H9 (cell line): Measurements from ENCODE around the gene COL4A6. TPM values are rescaled to one million over a fixed set of nuclear protein-coding genes. Genes with fewer than 3 reads are reported as not detected.

Source experiments
- DNase-seq: peaks from one replicate; pipeline ENCODE4 v3.0.0-alpha.2; 2017
- H2AFZ ChIP-seq: one replicate; pipeline ENCODE4 v1.6.1; 2013; ENCODE audit warnings: mild to moderate bottlenecking, low read length, control low read depth, moderate library complexity
- H2AK5ac ChIP-seq: 2 replicates; pipeline ENCODE4 v1.6.1; 2013; ENCODE audit warnings: low read length, control low read depth, mixed read lengths; ENCODE audit not compliant: insufficient read length
- H2BK120ac ChIP-seq: one replicate; pipeline ENCODE4 v1.6.1; 2013; ENCODE audit warnings: low read depth, mild to moderate bottlenecking, low read length, control low read depth, inconsistent platforms; ENCODE audit not compliant: poor library complexity, severe bottlenecking
- H2BK12ac ChIP-seq: 2 replicates; pipeline ENCODE4 v1.6.1; 2013; ENCODE audit warnings: low read length, control low read depth, mixed read lengths, low read depth; ENCODE audit not compliant: insufficient read length
- H2BK15ac ChIP-seq: 2 replicates; pipeline ENCODE4 v1.6.1; 2013; ENCODE audit warnings: low read depth, low read length, control low read depth
- H2BK20ac ChIP-seq: one replicate; pipeline ENCODE4 v1.6.1; 2013; ENCODE audit warnings: low read depth, mild to moderate bottlenecking, low read length, control low read depth, inconsistent platforms; ENCODE audit not compliant: poor library complexity, severe bottlenecking
- H2BK5ac ChIP-seq: 2 replicates; pipeline ENCODE4 v1.6.1; 2013; ENCODE audit warnings: low read length, control low read depth, mixed read lengths; ENCODE audit not compliant: insufficient read length
- H3K14ac ChIP-seq: 2 replicates; pipeline ENCODE4 v1.6.1; 2013; ENCODE audit warnings: low read length, control low read depth; ENCODE audit not compliant: insufficient read depth
- H3K18ac ChIP-seq: 2 replicates; pipeline ENCODE4 v1.6.1; 2013; ENCODE audit warnings: low read depth, mild to moderate bottlenecking, mixed read lengths, low read length, control low read depth; ENCODE audit not compliant: insufficient read length
- H3K23ac ChIP-seq: 2 replicates; pipeline ENCODE4 v1.6.1; 2013; ENCODE audit warnings: low read length, control low read depth, mixed read lengths, low read depth; ENCODE audit not compliant: insufficient read length
- H3K23me2 ChIP-seq: 2 replicates; pipeline ENCODE4 v1.6.1; 2013; ENCODE audit warnings: low read depth, mild to moderate bottlenecking, mixed read lengths, low read length, control low read depth; ENCODE audit not compliant: insufficient read length, poor library complexity, severe bottlenecking
- H3K27ac ChIP-seq: 2 replicates; pipeline ENCODE4 v1.5.1; 2013; ENCODE audit warnings: low read length, control low read depth, mixed read lengths, low read depth; ENCODE audit not compliant: insufficient read length
- H3K27me3 ChIP-seq: 2 replicates; pipeline ENCODE4 v1.6.1; 2013; ENCODE audit warnings: low read length, control low read depth, inconsistent platforms; ENCODE audit not compliant: insufficient read depth
- H3K4ac ChIP-seq: 2 replicates; pipeline ENCODE4 v1.6.1; 2013; ENCODE audit warnings: low read depth, mild to moderate bottlenecking, control low read depth, inconsistent platforms, low read length, moderate library complexity
- H3K4me1 ChIP-seq: 2 replicates; pipeline ENCODE4 v1.6.1; 2013; ENCODE audit warnings: low read length, control low read depth, inconsistent platforms; ENCODE audit not compliant: insufficient read depth
- H3K4me2 ChIP-seq: 2 replicates; pipeline ENCODE4 v1.6.1; 2013; ENCODE audit warnings: low read length, control low read depth, mixed read lengths; ENCODE audit not compliant: insufficient read length, insufficient read depth
- H3K56ac ChIP-seq: 2 replicates; pipeline ENCODE4 v1.6.1; 2013; ENCODE audit warnings: low read depth, mild to moderate bottlenecking, mixed read lengths, low read length, control low read depth; ENCODE audit not compliant: insufficient read length
- H3K79me1 ChIP-seq: 2 replicates; pipeline ENCODE4 v1.6.1; 2013; ENCODE audit warnings: low read depth, mild to moderate bottlenecking, moderate library complexity, low read length, control low read depth, inconsistent platforms; ENCODE audit not compliant: insufficient read depth, poor library complexity, severe bottlenecking
- H3K79me2 ChIP-seq: 2 replicates; pipeline ENCODE4 v1.6.1; 2013; ENCODE audit warnings: low read length, control low read depth, inconsistent platforms; ENCODE audit not compliant: insufficient read depth
- H3K9ac ChIP-seq: 2 replicates; pipeline ENCODE4 v1.6.1; 2013; ENCODE audit warnings: low read length, control low read depth, mixed read lengths; ENCODE audit not compliant: insufficient read length; ENCODE audit errors: extremely low read depth
- H3K9me3 ChIP-seq: one replicate; pipeline ENCODE4 v1.6.1; 2013; ENCODE audit warnings: low read depth, low read length, inconsistent platforms; ENCODE audit not compliant: control insufficient read depth
- H3T11ph ChIP-seq: one replicate; pipeline ENCODE4 v1.6.1; 2013; ENCODE audit warnings: mild to moderate bottlenecking, low read length, control low read depth, inconsistent platforms
- H4K20me1 ChIP-seq: one replicate; pipeline ENCODE4 v1.6.1; 2013; ENCODE audit not compliant: control insufficient read depth, insufficient read length, insufficient read depth
- H4K5ac ChIP-seq: 2 replicates; pipeline ENCODE4 v1.6.1; 2013; ENCODE audit warnings: low read depth, mild to moderate bottlenecking, mixed read lengths, low read length, control low read depth; ENCODE audit not compliant: insufficient read length
- H4K8ac ChIP-seq: replicated peaks from 2 replicates; pipeline ENCODE4 v1.6.1; 2013; ENCODE audit warnings: low read length, control low read depth, mixed read lengths, low read depth; ENCODE audit not compliant: insufficient read length
- H4K91ac ChIP-seq: 2 replicates; pipeline ENCODE4 v1.6.1; 2013; ENCODE audit warnings: low read depth, mild to moderate bottlenecking, moderate library complexity, mixed read lengths, low read length, control low read depth; ENCODE audit not compliant: insufficient read length
- H3K27ac Mint-ChIP-seq, 3 experiments: 2 replicates in 2 of 3; 3 replicates in 1 of 3; pipeline ENCODE4 v1.8.0; 2020 to 2021; ENCODE audit warnings: mixed read lengths in 3 of 3, mild to moderate bottlenecking in 1 of 3, moderate library complexity in 1 of 3
- H3K27me3 Mint-ChIP-seq: 2 replicates; pipeline ENCODE4 v1.8.0; 2021; ENCODE audit warnings: low read depth, mild to moderate bottlenecking, moderate library complexity, mixed read lengths
- H3K36me3 Mint-ChIP-seq, 3 experiments: 2 replicates in 2 of 3; 3 replicates in 1 of 3; pipeline ENCODE4 v1.8.0; 2020 to 2021; ENCODE audit warnings: low read depth in 3 of 3, mixed read lengths in 3 of 3; ENCODE audit not compliant: insufficient read depth in 1 of 3
- H3K4me1 Mint-ChIP-seq, 2 experiments: 2 replicates each; pipeline ENCODE4 v1.8.0; 2020; ENCODE audit warnings: mixed read lengths in 2 of 2
- H3K4me3 Mint-ChIP-seq, 2 experiments: 2 replicates in 1 of 2; 3 replicates in 1 of 2; pipeline ENCODE4 v1.8.0; 2020 to 2021; ENCODE audit warnings: mild to moderate bottlenecking in 2 of 2, mixed read lengths in 2 of 2, moderate library complexity in 1 of 2
- H3K9me3 Mint-ChIP-seq, 2 experiments: 2 replicates in 1 of 2; 3 replicates in 1 of 2; pipeline ENCODE4 v1.8.0; 2020; ENCODE audit warnings: mild to moderate bottlenecking in 2 of 2, mixed read lengths in 2 of 2, moderate library complexity in 1 of 2
- WGBS: extraction: QIAGEN DNeasy Blood & Tissue Kit; methylation state at CpG from one replicate; pipeline ENCODE4 v1.1.7; 2013; ENCODE audit warnings: missing lambda C conversion rate, low lambda C conversion rate, mixed read lengths; ENCODE audit not compliant: insufficient read length; ENCODE audit errors: extremely low coverage; 5-methylcytosine and 5-hydroxymethylcytosine counted together
- total RNA-seq: library from RNA; stranded (reverse); gene quantifications from 2 replicates; pipeline ENCODE4 v1.2.1, GENCODE V29; 2021
- TF ChIP-seq, protein P1 (sequence below): fragments of 200-600 bp; sonication (generic); conservative IDR thresholded peaks from 3 replicates; pipeline ENCODE4 v1.8.0; 2021; ENCODE audit warnings: antibody characterized with exemption, mild to moderate bottlenecking

Gene COL4A6
- total RNA-seq, 1 experiment from 2014 or later, result 16.7 TPM

GRCh38 chrX:108435261-108435660 lies 3.0 kb downstream of the COL4A6 start:
- Histone ChIP-seq H3K14ac (no peak overlapping the region), H2BK15ac (no peak overlapping the region), H4K91ac (no peak overlapping the region), H3K56ac (no peak overlapping the region), H3K9me3 (no peaks in the 10 kb centered on the region), H3K18ac (no peak overlapping the region), H3K79me2 (no peaks in the 10 kb centered on the region), H3K27me3 (peaks cover 5% of the 10 kb centered on the region; the same call in 1 of the 2 replicates), H2AFZ (no peak overlapping the region), H3K9ac (no peak overlapping the region), H3K23ac (no peak overlapping the region), H3K4ac (no peak overlapping the region), H3K4me2 (no peak overlapping the region), H3K4me1 (peaks cover 3% of the 10 kb centered on the region; the same call in 1 of the 2 replicates), H3K79me1 (no peaks in the 10 kb centered on the region), H2BK12ac (no peak overlapping the region), H2BK120ac (no peak overlapping the region), H3T11ph (no peak overlapping the region), H2BK20ac (no peak overlapping the region), H4K8ac (no peak overlapping the region), H4K20me1 (no peaks in the 10 kb centered on the region), H4K5ac (no peak overlapping the region), H2BK5ac (no peak overlapping the region), H3K27ac (no peak overlapping the region), H2AK5ac (no peak overlapping the region), H3K23me2 (peaks cover 10% of the 10 kb centered on the region)
- peaks cover 21 to 33% of the 10 kb centered on the region in 2 experiments for H3K4me1 Mint-ChIP-seq
- H3K9me3 Mint-ChIP-seq, result no peaks in the 10 kb centered on the region
- WGBS, result no CpG with 5 or more reads among the region's 5 CpGs
- TF ChIP-seq, protein P1, sequence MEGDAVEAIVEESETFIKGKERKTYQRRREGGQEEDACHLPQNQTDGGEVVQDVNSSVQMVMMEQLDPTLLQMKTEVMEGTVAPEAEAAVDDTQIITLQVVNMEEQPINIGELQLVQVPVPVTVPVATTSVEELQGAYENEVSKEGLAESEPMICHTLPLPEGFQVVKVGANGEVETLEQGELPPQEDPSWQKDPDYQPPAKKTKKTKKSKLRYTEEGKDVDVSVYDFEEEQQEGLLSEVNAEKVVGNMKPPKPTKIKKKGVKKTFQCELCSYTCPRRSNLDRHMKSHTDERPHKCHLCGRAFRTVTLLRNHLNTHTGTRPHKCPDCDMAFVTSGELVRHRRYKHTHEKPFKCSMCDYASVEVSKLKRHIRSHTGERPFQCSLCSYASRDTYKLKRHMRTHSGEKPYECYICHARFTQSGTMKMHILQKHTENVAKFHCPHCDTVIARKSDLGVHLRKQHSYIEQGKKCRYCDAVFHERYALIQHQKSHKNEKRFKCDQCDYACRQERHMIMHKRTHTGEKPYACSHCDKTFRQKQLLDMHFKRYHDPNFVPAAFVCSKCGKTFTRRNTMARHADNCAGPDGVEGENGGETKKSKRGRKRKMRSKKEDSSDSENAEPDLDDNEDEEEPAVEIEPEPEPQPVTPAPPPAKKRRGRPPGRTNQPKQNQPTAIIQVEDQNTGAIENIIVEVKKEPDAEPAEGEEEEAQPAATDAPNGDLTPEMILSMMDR, result no peak
- no peak for DNase-seq
- H3K36me3 Mint-ChIP-seq, result peaks cover 0 to 4% (median 0%) of the 10 kb centered on the region in 3 experiments; a peak in 2 of 7 replicates
- H3K4me3 Mint-ChIP-seq, result no peak overlapping the region
- H3K27me3 Mint-ChIP-seq, result peaks cover 23% of the 10 kb centered on the region
- H3K27ac Mint-ChIP-seq, result no peak overlapping the region
